ENCODE measurements around the gene ADCK1.

ADCK1 gene

DNA sequence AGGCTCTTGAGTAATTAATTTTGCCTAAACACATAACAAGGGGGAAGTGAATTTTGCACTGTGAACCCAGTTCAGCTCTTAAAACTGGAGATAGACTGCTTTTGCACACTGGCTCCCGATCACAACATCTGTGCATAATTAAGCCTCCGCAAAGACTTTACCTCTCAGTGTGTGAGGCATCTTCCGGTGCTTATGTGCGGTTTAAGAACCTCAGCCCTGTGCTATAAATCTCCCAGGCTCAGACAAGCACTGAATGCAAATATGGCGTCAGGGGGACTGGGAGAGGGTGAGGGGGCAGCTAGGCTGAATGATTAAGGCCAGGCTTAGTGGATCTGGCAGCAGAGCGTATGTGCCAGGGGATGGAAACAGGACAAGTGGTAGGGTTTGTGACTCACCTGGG is 103.3 kb downstream of the ADCK1 start (continued):
- no peak for TF ChIP-seq HIC1 (tag by site-specific recombination; IDR thresholded peaks at IDR 0.05)
- TF ChIP-seq ZNF132 (tag by site-specific recombination; IDR thresholded peaks at IDR 0.05; ENCODE audit: borderline replicate concordance), result no peak
- TF ChIP-seq ZNF121 (tag by site-specific recombination; IDR thresholded peaks at IDR 0.05), result no peak
- TF ChIP-seq GLI4 (tag by site-specific recombination; IDR thresholded peaks at IDR 0.05), result no peak
- TF ChIP-seq SCRT2 (tag by site-specific recombination; IDR thresholded peaks at IDR 0.05), result no peak
- TF ChIP-seq ZNF521 (tag by site-specific recombination; IDR thresholded peaks at IDR 0.05), result no peak
- no peak for TF ChIP-seq ZNF704 (tag by site-specific recombination; IDR thresholded peaks at IDR 0.05)

GRCh38 chr14:77903937-77904617 is 104.2 kb downstream of the ADCK1 start:
- H3K27ac ChIP-seq (ENCODE audit: extremely low read depth, low read depth, low read length), result no peak overlapping the region
- CTCF ChIA-PET, result no interaction called here
- POLR2A ChIA-PET, result no interaction called here

More at GRCh38 chr14:77903937-77904617, 104.2 kb downstream of the ADCK1 start:
- no peaks in the 10 kb centered on the region for H3K4me1 ChIP-seq (ENCODE audit: control insufficient read depth, insufficient read depth, low read length)
- H3K4me3 ChIP-seq (ENCODE audit: low read depth, low read length), result no peak overlapping the region
- H3K9me3 ChIP-seq (ENCODE audit: control insufficient read depth, insufficient read depth, low read depth, low read length), result no peaks in the 10 kb centered on the region
- TF ChIP-seq ZNF266 (tag by site-specific recombination; IDR thresholded peaks at IDR 0.05; ENCODE audit: low read depth) (no peak), ZNF76 (tag by site-specific recombination; IDR thresholded peaks at IDR 0.05; ENCODE audit: borderline replicate concordance, low read depth) (no peak), REST (tag by site-specific recombination; IDR thresholded peaks at IDR 0.05) (no peak), ELK4 (IDR thresholded peaks at IDR 0.05; ENCODE audit: borderline replicate concordance, low read depth, low read length) (no peak), ZNF10 (tag by site-specific recombination; IDR thresholded peaks at IDR 0.05) (no peak), ZNF544 (tag by site-specific recombination; IDR thresholded peaks at IDR 0.05) (no peak), PRDM1 (tag by site-specific recombination; IDR thresholded peaks at IDR 0.05) (no peak), ZNF341 (tag by site-specific recombination; IDR thresholded peaks at IDR 0.05; ENCODE audit: low read depth) (no peak), ZNF658 (tag by site-specific recombination; IDR thresholded peaks at IDR 0.05) (no peak), MZF1 (tag by site-specific recombination; IDR thresholded peaks at IDR 0.05; ENCODE audit: borderline replicate concordance) (no peak), ZBTB7A (tag by site-specific recombination; IDR thresholded peaks at IDR 0.05; ENCODE audit: low read depth) (no peak), ZNF239 (tag by site-specific recombination; IDR thresholded peaks at IDR 0.05) (no peak)
- TF ChIP-seq, protein P1, sequence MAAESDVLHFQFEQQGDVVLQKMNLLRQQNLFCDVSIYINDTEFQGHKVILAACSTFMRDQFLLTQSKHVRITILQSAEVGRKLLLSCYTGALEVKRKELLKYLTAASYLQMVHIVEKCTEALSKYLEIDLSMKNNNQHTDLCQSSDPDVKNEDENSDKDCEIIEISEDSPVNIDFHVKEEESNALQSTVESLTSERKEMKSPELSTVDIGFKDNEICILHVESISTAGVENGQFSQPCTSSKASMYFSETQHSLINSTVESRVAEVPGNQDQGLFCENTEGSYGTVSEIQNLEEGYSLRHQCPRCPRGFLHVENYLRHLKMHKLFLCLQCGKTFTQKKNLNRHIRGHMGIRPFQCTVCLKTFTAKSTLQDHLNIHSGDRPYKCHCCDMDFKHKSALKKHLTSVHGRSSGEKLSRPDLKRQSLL (tag by site-specific recombination; IDR thresholded peaks at IDR 0.05), result no peak
- TF ChIP-seq, protein P2, sequence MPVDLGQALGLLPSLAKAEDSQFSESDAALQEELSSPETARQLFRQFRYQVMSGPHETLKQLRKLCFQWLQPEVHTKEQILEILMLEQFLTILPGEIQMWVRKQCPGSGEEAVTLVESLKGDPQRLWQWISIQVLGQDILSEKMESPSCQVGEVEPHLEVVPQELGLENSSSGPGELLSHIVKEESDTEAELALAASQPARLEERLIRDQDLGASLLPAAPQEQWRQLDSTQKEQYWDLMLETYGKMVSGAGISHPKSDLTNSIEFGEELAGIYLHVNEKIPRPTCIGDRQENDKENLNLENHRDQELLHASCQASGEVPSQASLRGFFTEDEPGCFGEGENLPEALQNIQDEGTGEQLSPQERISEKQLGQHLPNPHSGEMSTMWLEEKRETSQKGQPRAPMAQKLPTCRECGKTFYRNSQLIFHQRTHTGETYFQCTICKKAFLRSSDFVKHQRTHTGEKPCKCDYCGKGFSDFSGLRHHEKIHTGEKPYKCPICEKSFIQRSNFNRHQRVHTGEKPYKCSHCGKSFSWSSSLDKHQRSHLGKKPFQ (tag by site-specific recombination; IDR thresholded peaks at IDR 0.05), result no peak
- TF ChIP-seq, protein P3, sequence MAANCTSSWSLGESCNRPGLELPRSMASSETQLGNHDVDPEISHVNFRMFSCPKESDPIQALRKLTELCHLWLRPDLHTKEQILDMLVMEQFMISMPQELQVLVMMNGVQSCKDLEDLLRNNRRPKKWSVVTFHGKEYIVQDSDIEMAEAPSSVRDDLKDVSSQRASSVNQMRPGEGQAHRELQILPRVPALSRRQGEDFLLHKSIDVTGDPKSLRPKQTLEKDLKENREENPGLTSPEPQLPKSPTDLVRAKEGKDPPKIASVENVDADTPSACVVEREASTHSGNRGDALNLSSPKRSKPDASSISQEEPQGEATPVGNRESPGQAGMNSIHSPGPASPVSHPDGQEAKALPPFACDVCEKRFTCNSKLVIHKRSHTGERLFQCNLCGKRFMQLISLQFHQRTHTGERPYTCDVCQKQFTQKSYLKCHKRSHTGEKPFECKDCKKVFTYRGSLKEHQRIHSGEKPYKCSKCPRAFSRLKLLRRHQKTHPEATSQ (tag by site-specific recombination; IDR thresholded peaks at IDR 0.05), result no peak
- no peaks in the 10 kb centered on the region for H3K36me3 ChIP-seq (ENCODE audit: control insufficient read depth in 2 of 2, insufficient read depth in 1 of 2, low read length in 2 of 2)

Data from HEK293 (cell line).